Inferior parietal cortex (tissue), 1 donor: ENCODE results near the gene LTBP1.

Source experiments
- DNase-seq: peaks from one replicate; pipeline ENCODE4 v3.0.0-alpha.2; 2016; ENCODE audit errors: extremely low spot score

Gene LTBP1

DNA sequence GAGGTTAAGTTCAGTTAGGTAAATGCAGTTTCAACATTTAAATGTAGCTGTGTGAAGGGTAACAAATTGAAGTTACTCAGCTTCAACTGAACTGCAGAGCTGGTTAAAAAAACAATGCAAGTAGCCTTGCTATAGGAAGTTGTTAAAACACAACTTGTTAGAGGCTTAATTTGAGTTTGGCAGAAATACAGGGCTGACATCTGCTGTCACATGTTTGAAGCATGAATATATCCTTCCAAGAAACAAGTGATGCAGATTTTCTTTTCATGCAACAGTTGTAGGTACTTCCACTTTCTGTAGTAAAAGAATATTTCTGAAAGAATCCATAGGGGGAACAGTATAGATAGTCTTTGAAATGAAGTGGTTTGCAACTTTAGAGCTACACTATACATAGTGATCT, 321.0 kb downstream of the LTBP1 start:
- DNase-seq, result no peak

GRCh38 chr2:33268246-33268831, 321.6 kb downstream of the LTBP1 start:
- no peak for DNase-seq

DNA sequence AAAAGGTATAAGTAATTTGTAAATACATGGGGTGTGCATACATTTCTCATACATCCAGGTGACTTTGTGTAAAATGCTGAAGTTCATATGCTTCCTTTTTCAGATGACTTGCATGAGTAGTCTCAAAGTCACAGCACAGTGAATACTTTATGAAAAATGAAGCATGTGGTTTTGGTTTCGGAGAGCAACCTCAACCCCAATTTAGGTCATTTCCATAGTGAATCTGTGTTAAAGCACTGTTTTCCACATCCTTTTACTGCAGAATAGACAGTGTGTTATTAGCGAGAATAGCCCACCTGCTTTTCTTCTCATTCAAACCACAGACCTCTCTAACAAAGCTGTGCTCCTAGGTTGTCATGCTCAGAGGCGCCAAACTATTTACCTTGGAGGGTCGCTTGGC, 325.2 kb downstream of the LTBP1 start:
- no peak for DNase-seq

DNA sequence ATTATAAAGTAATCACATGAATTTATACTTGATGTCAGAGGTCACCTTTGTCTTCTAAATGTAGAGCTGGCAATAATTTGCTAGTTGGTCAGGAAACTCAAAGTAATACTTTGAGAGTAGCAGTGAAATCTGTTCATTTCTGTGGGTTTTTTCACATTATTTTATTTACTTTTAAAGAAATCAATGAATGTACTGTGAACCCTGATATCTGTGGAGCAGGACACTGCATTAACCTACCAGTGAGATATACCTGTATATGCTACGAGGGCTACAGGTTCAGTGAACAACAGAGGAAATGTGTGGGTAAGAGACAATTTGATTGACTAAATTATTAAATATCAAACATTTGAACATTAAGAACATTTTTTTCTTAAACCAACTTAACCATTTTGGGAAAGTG, 326.7 kb downstream of the LTBP1 start:
- no peak for DNase-seq

DNA sequence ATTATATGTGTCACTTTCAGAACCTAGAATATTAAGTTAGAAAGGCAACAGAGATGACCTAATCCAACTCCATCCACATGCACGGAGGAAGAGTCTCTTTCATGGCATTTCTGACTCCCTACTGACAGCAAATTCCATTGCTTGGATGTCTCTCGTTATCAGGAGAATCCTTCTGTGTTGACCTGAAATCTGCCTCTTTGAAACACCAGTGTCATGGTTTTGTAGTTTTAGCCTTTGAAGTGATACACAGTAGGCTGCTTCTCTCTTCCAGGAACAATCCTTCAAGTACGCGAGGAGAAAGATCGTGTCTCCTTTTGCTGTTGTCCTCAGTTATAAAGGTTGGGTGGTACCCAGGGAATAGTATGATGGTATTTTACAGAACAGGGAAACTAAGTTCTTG, 327.8 kb downstream of the LTBP1 start:
- DNase-seq, result no peak

DNA sequence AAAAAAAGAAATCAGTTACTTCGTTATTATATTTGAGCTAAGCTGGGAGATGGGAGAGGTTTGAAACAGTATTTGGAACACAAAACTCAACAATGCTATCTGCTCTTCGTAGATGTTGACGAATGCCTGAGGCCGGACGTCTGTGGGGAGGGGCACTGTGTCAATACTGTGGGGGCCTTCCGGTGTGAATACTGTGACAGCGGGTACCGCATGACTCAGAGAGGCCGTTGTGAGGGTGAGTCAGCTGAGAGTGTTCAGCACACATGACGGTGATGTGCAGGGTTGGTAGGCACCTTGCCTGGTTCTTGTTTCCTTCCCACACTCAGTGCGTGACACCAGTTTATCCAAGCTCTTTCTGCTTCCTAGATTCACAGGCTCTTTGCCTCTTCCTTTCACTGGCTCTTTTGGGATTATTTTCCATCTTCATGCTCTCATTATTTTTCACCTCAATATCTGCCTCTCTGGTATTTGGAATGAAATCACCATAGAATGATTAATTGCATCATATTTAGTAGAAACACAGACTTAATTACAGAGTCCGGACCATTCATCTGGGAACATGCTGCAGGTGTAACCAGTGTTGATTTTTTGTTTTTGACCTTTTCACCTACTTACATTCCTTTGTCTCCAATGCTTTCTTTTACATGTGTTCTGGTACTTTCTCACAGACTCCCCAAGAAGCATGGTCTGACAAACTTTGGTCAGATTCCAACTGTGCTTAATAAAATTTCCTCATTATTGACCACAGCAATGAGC, 329.1 kb downstream of the LTBP1 start:
- DNase-seq, result no peak

- DNase-seq, result no peak
Observed at GRCh38 chr2:33277002-33277426, 330.3 kb downstream of the LTBP1 start.

GRCh38 chr2:33278245-33278943, 331.6 kb downstream of the LTBP1 start:
- DNase-seq, result no peak

- no peak for DNase-seq
Observed at GRCh38 chr2:33284287-33284686, 337.5 kb downstream of the LTBP1 start.

DNA sequence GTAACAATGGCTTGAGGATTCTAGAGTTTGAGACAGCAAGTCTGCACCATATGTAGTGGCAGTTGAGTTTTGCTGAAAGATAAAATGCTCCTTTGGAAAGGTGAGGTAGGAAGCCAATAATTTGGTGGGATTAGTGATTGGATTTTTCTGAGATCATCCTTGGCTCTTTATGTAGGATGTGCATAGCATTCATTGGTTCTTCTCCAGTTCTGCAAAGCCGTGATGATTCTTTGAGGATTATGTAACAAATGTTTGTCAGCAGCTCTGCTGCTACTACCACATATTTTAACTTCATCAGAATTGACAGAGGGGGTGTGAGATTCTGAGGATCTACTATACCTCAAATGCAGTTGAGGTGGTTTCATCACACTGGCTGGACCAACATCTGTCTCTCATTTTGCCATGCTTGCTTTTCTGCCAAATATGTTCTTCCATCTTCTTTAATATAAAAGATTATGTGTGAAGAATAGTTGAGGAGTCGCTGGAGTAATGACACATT, 340.8 kb downstream of the LTBP1 start:
- no peak for DNase-seq

DNA sequence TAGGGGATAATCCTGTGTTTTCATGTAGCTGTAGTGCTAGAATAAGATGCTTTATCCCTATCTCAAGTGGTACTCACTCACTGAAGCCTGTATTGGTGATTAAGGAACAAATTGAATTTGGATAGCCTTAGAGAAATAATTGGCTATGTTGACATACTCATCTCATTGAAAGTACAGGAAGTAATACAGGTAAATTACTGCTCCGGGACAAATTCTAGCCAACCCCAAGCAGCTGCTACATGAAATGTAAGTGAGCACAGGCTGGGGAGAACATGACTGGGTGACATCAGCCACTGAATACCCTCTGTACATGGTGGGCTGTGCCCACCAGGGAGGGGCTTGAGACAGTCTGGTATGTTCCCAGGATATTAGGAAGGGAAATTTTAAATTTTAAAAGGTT, 341.3 kb downstream of the LTBP1 start:
- DNase-seq, result no peak

GRCh38 chr2:33289961-33290360, 343.2 kb downstream of the LTBP1 start:
- no peak for DNase-seq

- no peak for DNase-seq
Observed at GRCh38 chr2:33291278-33292013, 344.7 kb downstream of the LTBP1 start.

GRCh38 chr2:33292063-33292462, 345.3 kb downstream of the LTBP1 start:
- DNase-seq, result no peak

DNA sequence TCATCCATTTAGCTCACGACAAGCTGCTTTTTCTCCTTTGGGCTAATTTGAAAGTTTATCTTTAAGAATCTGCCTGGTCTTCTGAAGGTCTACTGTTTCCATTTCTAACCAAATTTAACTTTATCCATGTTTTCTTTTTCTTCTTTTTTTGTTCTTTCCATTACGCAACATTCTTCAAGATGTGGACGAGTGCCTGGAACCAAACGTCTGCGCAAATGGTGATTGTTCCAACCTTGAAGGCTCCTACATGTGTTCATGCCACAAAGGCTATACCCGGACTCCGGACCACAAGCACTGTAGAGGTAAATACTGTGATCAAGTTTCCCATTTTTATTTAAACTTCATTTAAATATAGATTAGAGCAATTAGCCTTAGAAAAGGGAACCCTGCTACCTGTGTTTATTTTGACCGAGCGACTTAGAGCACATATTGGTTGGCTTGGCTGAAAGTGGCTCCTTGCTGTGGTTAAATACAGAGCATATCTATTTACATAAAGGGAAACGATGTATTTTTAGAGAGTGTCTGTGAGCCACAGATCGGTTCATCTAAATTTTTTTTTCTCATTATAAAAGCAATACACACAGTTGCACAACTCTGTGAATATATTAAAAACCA, 346.3 kb downstream of the LTBP1 start:
- no peak for DNase-seq

- no peak for DNase-seq
Observed at GRCh38 chr2:33298233-33298632, 351.5 kb downstream of the LTBP1 start.

DNA sequence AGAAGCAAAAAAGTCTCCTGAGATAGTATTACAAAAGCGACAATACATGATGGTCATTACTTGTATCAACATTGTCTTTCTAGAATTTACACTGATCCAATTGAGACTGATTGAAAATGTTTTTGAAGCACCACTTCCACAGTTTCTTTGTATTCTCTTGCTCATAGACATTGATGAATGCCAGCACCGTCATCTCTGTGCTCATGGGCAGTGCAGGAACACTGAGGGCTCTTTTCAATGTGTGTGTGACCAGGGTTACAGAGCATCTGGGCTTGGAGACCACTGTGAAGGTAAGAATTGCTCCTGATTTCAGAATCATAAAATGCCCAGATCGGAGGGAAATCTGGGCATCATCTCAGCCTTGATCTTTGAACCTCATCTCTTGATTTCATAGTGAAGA, 354.6 kb downstream of the LTBP1 start:
- DNase-seq, result no peak

DNA sequence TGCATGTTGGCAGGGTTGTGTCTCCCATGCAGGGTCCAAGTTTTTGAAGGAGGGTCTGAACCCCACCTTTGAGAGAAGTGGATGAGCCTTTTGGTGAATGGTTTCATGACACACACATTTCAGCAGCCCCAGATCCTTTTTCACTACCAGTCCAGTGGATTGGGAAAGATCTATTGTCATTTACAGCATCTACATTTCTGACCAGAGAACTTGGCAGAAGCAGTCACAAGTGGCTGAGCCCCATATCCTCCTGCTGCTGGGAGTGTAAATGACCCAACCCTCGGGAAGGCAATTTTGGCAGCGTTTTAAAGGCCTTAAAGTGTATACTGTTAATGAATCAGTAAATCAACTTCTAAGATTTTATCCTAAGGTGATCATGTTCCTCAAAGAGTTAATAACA, 355.6 kb downstream of the LTBP1 start:
- DNase-seq, result no peak

- no peak for DNase-seq
Observed at GRCh38 chr2:33304032-33304864, 357.5 kb downstream of the LTBP1 start.

- DNase-seq, result no peak
Observed at GRCh38 chr2:33307659-33308270, 361.0 kb downstream of the LTBP1 start.
